Gastrocnemius medialis (tissue), 4 donors: Measurements from ENCODE around the gene IL17RA. TPM values are rescaled to one million over a fixed set of nuclear protein-coding genes. Genes with fewer than 3 reads are reported as not detected.
A peak's percentile ranks its signal among the peaks of the same experiment; 100 is the strongest.
"Not testable (repeated sequence)": the region's sequence is repeated elsewhere in the genome, so short reads cannot be mapped to it uniquely, and the experiment has no call there.

Source experiments
- ATAC-seq, 2 donors: fragments of 150-250 bp; one replicate each; pipeline ENCODE4 v1.9.1; 2016
- DNase-seq, 2 donors: peaks; one replicate each; pipeline ENCODE4 v3.0.0-alpha.2; 2019
- H3K27ac ChIP-seq, 4 donors: fragments of 200-600 bp; sonication (generic); 1 replicate in 1 of 4; 2 replicates in 3 of 4; pipeline ENCODE4 v1.5.1; 2016 to 2018; ENCODE audit warnings: mild to moderate bottlenecking in 2 of 4, moderate library complexity in 1 of 4
- H3K27me3 ChIP-seq, 3 donors: fragments of 200-600 bp; sonication (generic) in 2 of 3; 1 replicate in 1 of 3; 2 replicates in 2 of 3; pipeline versions ENCODE4 v1.5.1 to v1.6.0; 2016 to 2019; ENCODE audit warnings: mild to moderate bottlenecking in 1 of 3, moderate library complexity in 1 of 3
- H3K36me3 ChIP-seq, 2 donors: fragments of 200-600 bp; sonication (generic) in 1 of 2; one replicate each; pipeline ENCODE4 v1.5.1; 2017 to 2018
- H3K4me1 ChIP-seq, 2 donors: fragments of 200-600 bp; sonication (generic) in 1 of 2; one replicate each; pipeline ENCODE4 v1.5.1; 2016 to 2017; ENCODE audit warnings: mild to moderate bottlenecking in 2 of 2
- H3K4me3 ChIP-seq, 4 donors: fragments of 200-600 bp; sonication (generic) in 3 of 4; 1 replicate in 1 of 4; 2 replicates in 3 of 4; pipeline ENCODE4 v1.5.1; 2016 to 2019; ENCODE audit warnings: mild to moderate bottlenecking in 2 of 4
- H3K9me3 ChIP-seq, 3 donors: fragments of 200-600 bp; sonication (generic) in 2 of 3; 1 replicate in 1 of 3; 2 replicates in 2 of 3; pipeline ENCODE4 v1.5.1; 2016 to 2019
- POLR2A ChIP-seq, 2 donors: fragments of 450-650 bp; IDR thresholded peaks; one replicate each; pipeline ENCODE4 v1.6.1; 2017; ENCODE audit warnings: antibody characterized with exemption in 2 of 2, mild to moderate bottlenecking in 2 of 2, moderate library complexity in 2 of 2
- in situ Hi-C, 4 donors: fragments of 200-750 bp; cut with MboI; loops; one replicate each; pipeline versions ENCODE4 v1.15.0 to v1.8.0; 2017; ENCODE audit warnings: low sequenced_read_pairs in 4 of 4
- intact Hi-C: fragments of 100-400 bp; cut with DNase I; formaldehyde crosslinking; loops from one replicate; pipeline ENCODE4 v1.15.1; 2023; ENCODE audit warnings: low total_unique reads
- total RNA-seq, 4 donors: library from RNA; depleted of rRNA; stranded (reverse); fragments of >200 nt; gene quantifications; one replicate each; pipeline versions ENCODE4 v1.1.0 to v1.2.3, GENCODE V29; 2016
- TF ChIP-seq, protein P1 (sequence below), 5 experiments: fragments of 450-650 bp in 3 of 5; fragments of 200-600 bp in 2 of 5; sonication (generic) in 2 of 5; IDR thresholded peaks in 4 of 5; conservative IDR thresholded peaks in 1 of 5; 1 replicate in 4 of 5; 2 replicates in 1 of 5; pipeline ENCODE4 v1.5.1; 2016 to 2019; ENCODE audit warnings: antibody characterized with exemption in 5 of 5, mild to moderate bottlenecking in 3 of 5, moderate library complexity in 3 of 5

The IL17RA gene
- total RNA-seq, 4 donors from 2014 or later, result 1.4 to 3.9 (median 3.6) TPM

DNA sequence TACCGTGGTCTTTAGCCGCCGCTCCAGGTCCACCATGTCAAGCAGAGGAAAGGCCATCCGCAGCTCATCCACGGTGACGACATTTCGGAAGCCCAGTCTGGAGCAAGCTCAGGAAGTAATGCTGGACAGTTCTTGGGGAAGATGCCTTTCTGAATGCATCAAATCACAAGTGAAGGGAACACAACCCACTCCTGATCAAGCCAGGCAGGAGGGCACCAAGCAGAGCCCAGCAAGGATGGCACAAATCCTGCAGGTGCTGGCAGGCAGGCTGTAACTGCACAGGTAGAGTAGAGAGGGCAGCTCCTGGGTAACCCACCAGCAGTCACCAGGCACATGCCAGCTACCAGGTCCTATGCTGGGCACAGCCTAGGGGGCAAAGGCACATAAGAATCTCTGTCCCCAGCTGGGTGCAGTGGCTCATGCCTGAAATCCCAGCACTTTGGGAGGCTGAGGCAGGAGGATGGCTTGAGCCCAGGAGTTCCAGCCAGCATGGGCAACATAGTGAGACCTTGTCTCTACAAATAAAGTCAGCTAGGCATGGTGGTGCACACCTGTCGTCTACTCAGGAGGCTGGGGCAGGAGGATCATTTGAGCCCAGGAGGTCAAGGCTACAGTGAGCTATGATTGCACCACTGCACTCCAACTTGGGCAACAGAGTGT is 60.4 kb downstream of the IL17RA start:
- Histone ChIP-seq H3K27ac (no peak overlapping the region), H3K27me3 (no peaks in the 10 kb centered on the region), H3K4me1 (peaks cover 16 to 19% of the 10 kb centered on the region in 2 donors), H3K4me3 (no peak overlapping the region), H3K9me3 (no peaks in the 10 kb centered on the region), H3K36me3 (peaks cover 0 to 56% of the 10 kb centered on the region in 2 donors)
- DNase-seq (no peak), ATAC-seq (no peak)
- in situ Hi-C loops, result no loop called here
- intact Hi-C loops, result no loop called here
- TF ChIP-seq, protein P1, sequence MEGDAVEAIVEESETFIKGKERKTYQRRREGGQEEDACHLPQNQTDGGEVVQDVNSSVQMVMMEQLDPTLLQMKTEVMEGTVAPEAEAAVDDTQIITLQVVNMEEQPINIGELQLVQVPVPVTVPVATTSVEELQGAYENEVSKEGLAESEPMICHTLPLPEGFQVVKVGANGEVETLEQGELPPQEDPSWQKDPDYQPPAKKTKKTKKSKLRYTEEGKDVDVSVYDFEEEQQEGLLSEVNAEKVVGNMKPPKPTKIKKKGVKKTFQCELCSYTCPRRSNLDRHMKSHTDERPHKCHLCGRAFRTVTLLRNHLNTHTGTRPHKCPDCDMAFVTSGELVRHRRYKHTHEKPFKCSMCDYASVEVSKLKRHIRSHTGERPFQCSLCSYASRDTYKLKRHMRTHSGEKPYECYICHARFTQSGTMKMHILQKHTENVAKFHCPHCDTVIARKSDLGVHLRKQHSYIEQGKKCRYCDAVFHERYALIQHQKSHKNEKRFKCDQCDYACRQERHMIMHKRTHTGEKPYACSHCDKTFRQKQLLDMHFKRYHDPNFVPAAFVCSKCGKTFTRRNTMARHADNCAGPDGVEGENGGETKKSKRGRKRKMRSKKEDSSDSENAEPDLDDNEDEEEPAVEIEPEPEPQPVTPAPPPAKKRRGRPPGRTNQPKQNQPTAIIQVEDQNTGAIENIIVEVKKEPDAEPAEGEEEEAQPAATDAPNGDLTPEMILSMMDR (IDR thresholded peaks at IDR 0.05 in 4 of 5, conservative IDR thresholded peaks at IDR 0.05 in 1 of 5), result no peak
- no peak for TF ChIP-seq POLR2A (IDR thresholded peaks at IDR 0.05)

DNA sequence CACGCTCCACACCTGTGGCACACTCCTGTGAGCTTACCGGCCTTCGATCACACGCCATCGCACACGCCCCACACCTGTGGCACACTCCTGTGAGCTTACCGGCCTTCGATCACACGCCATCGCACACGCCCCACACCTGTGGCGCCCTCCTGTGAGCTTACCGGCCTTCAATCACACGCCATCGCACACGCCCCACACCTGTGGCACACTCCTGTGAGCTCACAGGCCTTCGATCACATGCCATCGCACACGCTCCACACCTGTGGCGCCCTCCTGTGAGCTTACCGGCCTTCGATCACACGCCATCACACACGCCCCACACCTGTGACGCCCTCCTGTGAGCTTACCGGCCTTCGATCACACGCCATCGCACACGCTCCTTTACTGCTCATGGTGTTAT is 62.7 kb downstream of the IL17RA start:
- H3K27me3 ChIP-seq, H3K4me1 ChIP-seq, ATAC-seq, H3K27ac ChIP-seq, intact Hi-C loops, H3K9me3 ChIP-seq, in situ Hi-C loops, DNase-seq, H3K4me3 ChIP-seq: not testable (repeated sequence)
- peaks cover 0 to 44% of the 10 kb centered on the region in 2 donors for H3K36me3 ChIP-seq

DNA sequence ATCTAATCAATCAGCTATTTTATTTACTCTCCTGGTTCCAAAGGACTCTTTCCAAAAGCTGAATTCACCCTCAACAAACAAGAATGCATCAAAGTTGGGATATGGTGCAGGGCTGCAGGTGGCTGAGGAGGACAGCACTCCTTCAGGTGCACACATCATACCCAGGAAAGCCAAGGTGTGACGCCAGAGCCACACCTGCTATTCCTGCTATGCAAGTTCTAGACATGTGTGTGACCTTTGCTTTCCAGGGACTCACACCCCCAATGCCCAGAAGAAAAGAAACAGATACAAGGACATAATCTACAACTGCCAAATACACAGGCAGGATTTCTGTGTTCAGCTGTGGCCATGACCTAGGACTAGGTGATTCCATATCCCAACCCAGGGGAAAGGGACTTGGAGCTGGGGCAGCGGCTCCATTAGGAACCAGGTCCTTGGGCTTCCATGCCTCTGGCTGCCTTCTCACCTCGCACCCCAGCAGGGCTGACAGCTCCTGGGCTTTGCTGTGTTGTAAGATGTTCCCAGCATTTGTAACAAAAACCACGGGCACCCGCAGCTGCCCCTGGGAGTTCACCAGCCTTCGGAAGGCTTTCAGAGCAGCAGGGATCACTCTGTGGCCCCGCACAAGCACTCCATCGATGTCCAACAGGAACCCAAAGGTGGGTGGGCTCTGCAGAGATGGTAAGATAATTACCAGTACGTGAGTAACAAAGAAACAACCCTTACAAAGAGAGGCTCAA is 64.4 kb downstream of the IL17RA start:
- DNase-seq (no peak), ATAC-seq (no peak)
- in situ Hi-C loops (no loop called here), intact Hi-C loops (no loop called here)
- H3K27me3 ChIP-seq, result no peaks in the 10 kb centered on the region
- TF ChIP-seq, protein P1 (IDR thresholded peaks at IDR 0.05 in 4 of 5, conservative IDR thresholded peaks at IDR 0.05 in 1 of 5), result no peak
- no peak for TF ChIP-seq POLR2A (IDR thresholded peaks at IDR 0.05)
- H3K4me3 ChIP-seq, result no peak overlapping the region
- no peaks in the 10 kb centered on the region for H3K9me3 ChIP-seq
- H3K27ac ChIP-seq, result no peak overlapping the region
- peaks cover 0 to 28% of the 10 kb centered on the region in 2 donors for H3K36me3 ChIP-seq
- H3K4me1 ChIP-seq, result peaks cover 11 to 17% of the 10 kb centered on the region in 2 donors

DNA sequence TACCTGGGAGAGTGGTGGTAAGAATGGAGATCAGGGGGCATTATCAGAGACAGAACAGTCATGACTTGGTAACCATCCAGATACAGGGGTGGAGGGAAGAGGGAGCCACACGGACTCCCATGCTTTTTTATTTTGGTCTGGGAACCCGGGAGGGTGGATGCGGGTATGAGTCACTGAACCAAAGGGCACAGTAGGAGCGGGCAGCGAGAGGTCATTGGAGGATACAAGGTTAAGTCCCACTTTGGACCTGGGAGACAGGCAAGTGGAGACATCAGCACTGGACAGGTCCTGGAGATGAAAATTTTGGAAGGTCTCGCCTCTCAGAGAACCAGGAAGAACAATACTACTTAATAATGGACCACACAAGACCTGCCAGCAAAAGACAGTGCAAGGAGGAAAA is 67.5 kb downstream of the IL17RA start:
- H3K4me1 ChIP-seq, result peaks cover 26 to 36% of the 10 kb centered on the region in 2 donors
- no peak overlapping the region for H3K4me3 ChIP-seq
- intact Hi-C loops, result no loop called here
- no peaks in the 10 kb centered on the region for H3K27me3 ChIP-seq
- peaks cover 0 to 10% of the 10 kb centered on the region in 2 donors for H3K36me3 ChIP-seq
- DNase-seq (no peak), ATAC-seq (peak in 1 of 2 donors; percentile 26)
- in situ Hi-C loops, result loop anchor here in 3 of 4 donors (10.0 to 25.0 kb wide), 3 partner anchors 78 to 485 kb away; partner anchors contain the start of genes ATP6V1E1 (in 1 of the 3) and BCL2L13 (in 1 of the 3)
- H3K27ac ChIP-seq, result no peak overlapping the region
- H3K9me3 ChIP-seq, result no peaks in the 10 kb centered on the region
- TF ChIP-seq, protein P1 (IDR thresholded peaks at IDR 0.05 in 4 of 5, conservative IDR thresholded peaks at IDR 0.05 in 1 of 5), result no peak
- no peak for TF ChIP-seq POLR2A (IDR thresholded peaks at IDR 0.05)

DNA sequence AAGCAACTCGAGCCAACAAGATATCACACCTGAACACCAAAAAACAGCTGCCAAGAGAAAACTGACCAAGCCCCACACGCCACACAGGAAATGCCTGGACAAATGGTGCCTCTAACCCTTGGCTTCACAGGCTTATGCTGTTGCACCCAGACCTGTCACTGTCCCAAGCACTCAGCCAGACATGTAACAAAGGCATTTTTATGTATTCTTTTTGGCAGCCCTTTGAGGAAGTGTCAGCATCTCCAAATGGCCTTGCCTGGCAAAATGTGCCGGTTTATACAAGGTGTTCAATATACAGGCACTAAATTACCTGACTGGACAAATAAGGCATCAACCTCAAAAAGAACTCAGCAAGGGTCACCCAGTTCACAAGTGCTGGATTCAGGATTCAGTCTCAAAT is 68.2 kb downstream of the IL17RA start:
- peaks cover 33 to 40% of the 10 kb centered on the region in 2 donors for H3K4me1 ChIP-seq
- in situ Hi-C loops, result loop anchor here in 3 of 4 donors (10.0 to 25.0 kb wide), 3 partner anchors 78 to 484 kb away; partner anchors contain the start of genes ATP6V1E1 (in 1 of the 3) and BCL2L13 (in 1 of the 3)
- no peak overlapping the region for H3K4me3 ChIP-seq
- TF ChIP-seq POLR2A (IDR thresholded peaks at IDR 0.05), result no peak
- TF ChIP-seq, protein P1 (IDR thresholded peaks at IDR 0.05 in 4 of 5, conservative IDR thresholded peaks at IDR 0.05 in 1 of 5), result no peak
- intact Hi-C loops, result no loop called here
- H3K27me3 ChIP-seq, result no peaks in the 10 kb centered on the region
- no peak overlapping the region for H3K27ac ChIP-seq
- H3K36me3 ChIP-seq, result peaks cover 0 to 4% of the 10 kb centered on the region in 2 donors
- ATAC-seq (no peak), DNase-seq (no peak)
- H3K9me3 ChIP-seq, result no peaks in the 10 kb centered on the region
